ENCODE measurements around the gene HHLA2. TPM values are rescaled to one million over a fixed set of nuclear protein-coding genes. Genes with fewer than 3 reads are reported as not detected.

The HHLA2 gene
- total and polyA plus RNA-seq, 2 experiments from 2014 or later = not detected

GRCh38 chr3:108289159-108289558 lies 7.2 kb upstream of the HHLA2 start (continued):
- TF ChIP-seq ZNF462 (CRISPR knock-in tag; IDR thresholded peaks at IDR 0.05) = no peak

GRCh38 chr3:108292450-108292849 lies 3.9 kb upstream of the HHLA2 start:
- Histone ChIP-seq H3K4me2 (no peak overlapping the region), H3K36me3 (ENCODE audit: insufficient read depth) (no peaks in the 10 kb centered on the region), H3K27ac (ENCODE audit: low read depth) (no peak overlapping the region), H3F3A (replicated peaks; ENCODE audit: low read depth) (no peaks in the 10 kb centered on the region), H3K4me1 (ENCODE audit: insufficient read depth) (no peaks in the 10 kb centered on the region), H4K20me1 (replicated peaks; ENCODE audit: insufficient read depth) (no peaks in the 10 kb centered on the region), H3K4me3 (no peak overlapping the region), H3K79me2 (replicated peaks; ENCODE audit: insufficient read depth) (no peaks in the 10 kb centered on the region), H2AFZ (no peak overlapping the region), H3K9me2 (ENCODE audit: insufficient read depth) (peaks cover 4% of the 10 kb centered on the region; the same call in 1 of the 2 replicates), H3K27me3 (ENCODE audit: insufficient read depth) (no peaks in the 10 kb centered on the region)
- no peaks in the 10 kb centered on the region for H3K9me3 Mint-ChIP-seq
- H3K36me3 Mint-ChIP-seq (ENCODE audit: low read depth) = no peaks in the 10 kb centered on the region
- DNase-seq (ENCODE audit: low spot score) (no peak), ATAC-seq (no peak)
- H3K4me1 Mint-ChIP-seq = no peaks in the 10 kb centered on the region
- H3K27ac Mint-ChIP-seq = no peak overlapping the region
- H3K4me3 Mint-ChIP-seq = no peak overlapping the region
- peaks cover 1% of the 10 kb centered on the region for H3K27me3 Mint-ChIP-seq (ENCODE audit: insufficient read depth, low read depth, poor library complexity)
- TF ChIP-seq EZH2phosphoT487 (IDR thresholded peaks at IDR 0.05; ENCODE audit: unreplicated experiment) (no peak), NANOG (IDR thresholded peaks at IDR 0.05; ENCODE audit: borderline replicate concordance) (no peak), STAT1 (IDR thresholded peaks at IDR 0.05; ENCODE audit: unreplicated experiment) (no peak), ZNF331 (CRISPR knock-in tag; IDR thresholded peaks at IDR 0.05; ENCODE audit: low read depth) (no peak), JUNB (IDR thresholded peaks at IDR 0.05; ENCODE audit: unreplicated experiment) (no peak), ZNF114 (CRISPR knock-in tag; IDR thresholded peaks at IDR 0.05) (no peak)
- TF ChIP-seq, protein P1, sequence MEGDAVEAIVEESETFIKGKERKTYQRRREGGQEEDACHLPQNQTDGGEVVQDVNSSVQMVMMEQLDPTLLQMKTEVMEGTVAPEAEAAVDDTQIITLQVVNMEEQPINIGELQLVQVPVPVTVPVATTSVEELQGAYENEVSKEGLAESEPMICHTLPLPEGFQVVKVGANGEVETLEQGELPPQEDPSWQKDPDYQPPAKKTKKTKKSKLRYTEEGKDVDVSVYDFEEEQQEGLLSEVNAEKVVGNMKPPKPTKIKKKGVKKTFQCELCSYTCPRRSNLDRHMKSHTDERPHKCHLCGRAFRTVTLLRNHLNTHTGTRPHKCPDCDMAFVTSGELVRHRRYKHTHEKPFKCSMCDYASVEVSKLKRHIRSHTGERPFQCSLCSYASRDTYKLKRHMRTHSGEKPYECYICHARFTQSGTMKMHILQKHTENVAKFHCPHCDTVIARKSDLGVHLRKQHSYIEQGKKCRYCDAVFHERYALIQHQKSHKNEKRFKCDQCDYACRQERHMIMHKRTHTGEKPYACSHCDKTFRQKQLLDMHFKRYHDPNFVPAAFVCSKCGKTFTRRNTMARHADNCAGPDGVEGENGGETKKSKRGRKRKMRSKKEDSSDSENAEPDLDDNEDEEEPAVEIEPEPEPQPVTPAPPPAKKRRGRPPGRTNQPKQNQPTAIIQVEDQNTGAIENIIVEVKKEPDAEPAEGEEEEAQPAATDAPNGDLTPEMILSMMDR (conservative IDR thresholded peaks at IDR 0.05; ENCODE audit: low read depth in 2 of 2) = no peak
- TF ChIP-seq, protein P2, sequence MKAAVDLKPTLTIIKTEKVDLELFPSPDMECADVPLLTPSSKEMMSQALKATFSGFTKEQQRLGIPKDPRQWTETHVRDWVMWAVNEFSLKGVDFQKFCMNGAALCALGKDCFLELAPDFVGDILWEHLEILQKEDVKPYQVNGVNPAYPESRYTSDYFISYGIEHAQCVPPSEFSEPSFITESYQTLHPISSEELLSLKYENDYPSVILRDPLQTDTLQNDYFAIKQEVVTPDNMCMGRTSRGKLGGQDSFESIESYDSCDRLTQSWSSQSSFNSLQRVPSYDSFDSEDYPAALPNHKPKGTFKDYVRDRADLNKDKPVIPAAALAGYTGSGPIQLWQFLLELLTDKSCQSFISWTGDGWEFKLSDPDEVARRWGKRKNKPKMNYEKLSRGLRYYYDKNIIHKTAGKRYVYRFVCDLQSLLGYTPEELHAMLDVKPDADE (IDR thresholded peaks at IDR 0.05) = no peak

Measured in GM23338 (cell line).